DMS79 treated with DMSO at 0.1 percent for 48 hours (cell line): ENCODE measurements around the gene PSMB2.

Experiments used
- DNase-seq: peaks from one replicate; lab custom pipeline; 2025; lab: John Stamatoyannopoulos, UW

Gene PSMB2

DNA sequence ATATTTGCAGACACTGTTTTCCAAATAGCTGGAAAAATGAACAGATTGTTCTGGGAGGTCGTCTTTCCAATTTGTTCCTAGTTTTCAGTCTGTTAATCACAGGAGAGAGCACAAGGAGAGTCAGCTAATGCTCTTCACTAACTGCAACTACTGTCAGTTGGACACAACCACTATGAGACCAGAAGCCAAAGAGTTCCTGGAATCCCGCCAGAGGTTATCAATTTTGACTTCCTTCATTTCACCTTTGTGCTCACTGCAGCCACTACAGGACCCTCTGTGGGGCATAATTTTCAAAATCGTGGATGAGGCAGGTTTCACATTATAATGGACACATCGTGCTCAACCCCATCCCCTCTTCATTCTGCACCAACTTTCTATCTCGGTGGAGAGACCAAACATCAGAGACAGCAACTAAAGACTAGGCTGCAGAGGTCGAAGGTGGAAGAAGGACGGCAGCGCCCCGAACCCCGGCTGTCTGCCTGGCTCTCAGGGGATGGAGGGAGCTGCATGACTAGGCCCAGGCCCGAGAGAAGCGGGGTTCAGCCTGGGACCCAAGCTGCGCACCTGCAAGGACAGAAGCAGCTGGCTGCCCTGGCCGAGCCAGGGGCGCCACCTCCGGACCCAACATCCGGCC is 84.7 kb downstream of the PSMB2 start:
- no peak for DNase-seq

- DNase-seq = peak; percentile 32
Measured at GRCh38 chr1:35555601-35556477, 85.5 kb downstream of the PSMB2 start.

GRCh38 chr1:35555212-35555584 is 86.1 kb downstream of the PSMB2 start:
- no peak for DNase-seq

DNA sequence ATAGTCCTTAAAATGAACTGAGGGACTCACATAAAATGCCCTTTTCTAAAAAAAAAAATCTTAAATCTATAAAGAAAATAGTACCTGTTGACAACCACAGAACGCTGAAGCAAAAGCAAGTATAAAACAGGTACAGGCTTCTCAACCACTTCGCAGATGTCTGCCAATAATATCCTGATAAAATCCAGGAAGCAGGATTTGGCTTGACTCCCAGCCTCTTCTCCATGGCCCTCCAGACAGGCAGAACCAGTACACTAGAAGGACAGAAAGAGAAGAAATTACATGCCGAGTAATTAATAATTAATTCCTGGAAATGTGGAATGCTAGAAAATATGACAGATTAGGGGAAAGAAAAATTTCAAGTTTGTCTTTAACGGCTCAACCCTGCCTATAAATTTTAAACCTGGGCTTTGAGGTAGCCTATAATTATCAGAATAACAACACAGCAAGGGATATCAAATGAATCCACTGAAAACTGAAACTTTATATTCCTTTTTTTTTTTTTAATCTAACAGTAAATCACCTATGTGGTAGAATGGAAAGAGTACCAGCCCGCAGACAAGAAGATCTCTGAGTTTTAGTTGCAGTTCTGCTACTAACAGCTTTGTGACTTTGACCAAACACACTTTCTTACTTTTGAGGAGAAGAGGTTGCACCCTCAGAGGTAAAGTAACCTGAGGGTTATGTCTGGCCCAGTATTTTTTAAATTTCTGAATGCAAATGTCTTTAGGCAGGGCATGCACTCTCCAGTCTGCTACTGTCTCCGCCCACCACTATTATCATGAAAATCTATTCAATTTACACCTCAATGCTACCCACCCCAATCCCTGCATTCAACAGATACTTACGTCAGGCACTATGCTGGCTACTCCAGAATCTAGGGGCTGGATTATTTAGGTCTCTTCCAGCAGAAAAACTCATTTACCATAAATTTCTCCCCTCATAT is 86.8 kb downstream of the PSMB2 start:
- DNase-seq = peak; percentile 68

DNA sequence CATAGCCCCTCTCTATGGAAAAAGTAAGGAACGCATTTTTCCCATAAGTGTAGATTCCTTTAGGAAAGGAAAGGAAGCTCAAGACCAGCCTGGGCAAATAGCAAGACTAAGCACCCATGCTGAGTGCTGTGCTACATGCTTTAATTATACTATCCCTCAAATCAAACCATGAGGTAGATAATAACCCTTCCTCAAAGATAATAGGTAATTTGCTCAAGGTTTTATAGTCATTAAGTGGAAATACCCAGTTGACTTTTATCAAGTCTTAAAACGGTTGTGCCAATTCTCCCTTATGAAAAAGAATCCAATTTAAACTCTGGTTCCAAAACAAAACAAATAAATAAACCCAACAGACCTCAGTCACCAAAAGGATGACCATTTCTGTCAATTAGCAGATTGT is 87.5 kb downstream of the PSMB2 start:
- DNase-seq = no peak
